ENCODE measurements around the gene TMPRSS11E. TPM values are rescaled to one million over a fixed set of nuclear protein-coding genes. Genes with fewer than 3 reads are reported as not detected.

Gene TMPRSS11E, protein sequence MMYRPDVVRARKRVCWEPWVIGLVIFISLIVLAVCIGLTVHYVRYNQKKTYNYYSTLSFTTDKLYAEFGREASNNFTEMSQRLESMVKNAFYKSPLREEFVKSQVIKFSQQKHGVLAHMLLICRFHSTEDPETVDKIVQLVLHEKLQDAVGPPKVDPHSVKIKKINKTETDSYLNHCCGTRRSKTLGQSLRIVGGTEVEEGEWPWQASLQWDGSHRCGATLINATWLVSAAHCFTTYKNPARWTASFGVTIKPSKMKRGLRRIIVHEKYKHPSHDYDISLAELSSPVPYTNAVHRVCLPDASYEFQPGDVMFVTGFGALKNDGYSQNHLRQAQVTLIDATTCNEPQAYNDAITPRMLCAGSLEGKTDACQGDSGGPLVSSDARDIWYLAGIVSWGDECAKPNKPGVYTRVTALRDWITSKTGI
- total RNA-seq (2022; extraction: Qiagen RNA extraction; ENCODE audit: low read depth), result not detected in 5 replicates

DNA sequence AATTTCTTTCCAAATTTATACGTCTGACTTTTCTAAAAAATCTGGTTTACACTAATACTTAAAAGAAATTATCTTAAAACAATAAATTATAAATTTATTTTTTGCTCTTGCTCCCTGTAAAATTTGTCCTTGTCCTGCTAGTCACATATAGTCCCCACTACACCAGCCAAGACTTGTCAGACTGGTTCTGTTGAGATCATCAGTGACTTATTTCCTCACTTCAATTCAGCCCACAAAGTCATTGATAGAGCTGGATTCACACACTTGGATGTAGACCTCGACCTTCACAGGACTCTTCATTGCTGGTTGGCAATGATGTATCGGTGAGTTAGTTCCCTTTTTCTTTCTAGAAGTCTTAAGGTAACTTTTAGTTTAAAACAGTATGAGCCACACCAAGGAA, at the start of gene TMPRSS11E:
Gene TMPRSS11E, plus strand, starts transcription at position 263 of the 400 bp plus-strand sequence. Its CDS starts 50 bp downstream, at position 313.

Other genes starting within 250 kb of the TMPRSS11E start
- not detected in 5 replicates for gene TMPRSS11B, start 201.8 kb upstream of the TMPRSS11E start, total RNA-seq (2022; extraction: Qiagen RNA extraction; ENCODE audit: low read depth)
- gene YTHDC1, start 97.4 kb upstream of the TMPRSS11E start, total RNA-seq (2022; extraction: Qiagen RNA extraction; ENCODE audit: low read depth), result 25.8 to 41.2 TPM (median 34.1 TPM) in 5 replicates
- gene UGT2B17, start 128.9 kb downstream of the TMPRSS11E start, total RNA-seq (2022; extraction: Qiagen RNA extraction; ENCODE audit: low read depth), result not detected in 5 replicates
- 0.09 to 0.13 TPM in 2 of 5 replicates, not detected in the others for gene UGT2B15, start 223.2 kb downstream of the TMPRSS11E start, total RNA-seq (2022; extraction: Qiagen RNA extraction; ENCODE audit: low read depth)

Measured in A549 treated with RU486 at 1 μM for 4 hours (cell line).